Measurements from ENCODE around the gene ZNF182.
"Not testable (repeated sequence)": the region's sequence is repeated elsewhere in the genome, so short reads cannot be mapped to it uniquely, and the experiment has no call there.

The ZNF182 gene

GRCh38 chrX:48003758-48004457 is at the start of gene ZNF182:
ZNF182 (minus strand) TSS chrX:48003989; CDS start chrX:48002609, 1,380 bp downstream.
- peak; percentile 80 to 85 for DNase-seq (ENCODE audit: low read depth in 2 of 2)

- no peak for DNase-seq (ENCODE audit: low read depth in 2 of 2)
These were observed 43.1 kb upstream of the ZNF182 start for GRCh38 chrX:48046846-48047245.

GRCh38 chrX:48045410-48046311 is 41.9 kb upstream of the ZNF182 start:
- DNase-seq (ENCODE audit: low read depth in 2 of 2), result no peak

- no peak for DNase-seq (ENCODE audit: low read depth in 2 of 2)
These were observed 39.3 kb upstream of the ZNF182 start for GRCh38 chrX:48043056-48043455.

GRCh38 chrX:48035891-48036290 is 32.1 kb upstream of the ZNF182 start:
- no peak for DNase-seq (ENCODE audit: low read depth in 2 of 2)

GRCh38 chrX:48030641-48031173 is 26.9 kb upstream of the ZNF182 start:
- DNase-seq (ENCODE audit: low read depth in 2 of 2), result not testable (repeated sequence)

- DNase-seq (ENCODE audit: low read depth in 2 of 2), result no peak
These were observed 26.4 kb upstream of the ZNF182 start for GRCh38 chrX:48030237-48030636.

GRCh38 chrX:48028091-48028490 is 24.3 kb upstream of the ZNF182 start:
- no peak for DNase-seq (ENCODE audit: low read depth in 2 of 2)

- DNase-seq (ENCODE audit: low read depth in 2 of 2), result not testable (repeated sequence)
These were observed 23.8 kb upstream of the ZNF182 start for GRCh38 chrX:48027545-48027944.

GRCh38 chrX:48025561-48025960 is 21.8 kb upstream of the ZNF182 start:
- peak in 1 of 2 donors; percentile 28 for DNase-seq (ENCODE audit: low read depth in 2 of 2)

GRCh38 chrX:48022738-48023137 is 18.9 kb upstream of the ZNF182 start:
- DNase-seq (ENCODE audit: low read depth in 2 of 2), result no peak

GRCh38 chrX:48022100-48022499 is 18.3 kb upstream of the ZNF182 start:
- DNase-seq (ENCODE audit: low read depth in 2 of 2), result no peak

- DNase-seq (ENCODE audit: low read depth in 2 of 2), result peak; percentile 60 to 62
These were observed 17.5 kb upstream of the ZNF182 start for GRCh38 chrX:48021026-48021900.

GRCh38 chrX:48020472-48020871 is 16.7 kb upstream of the ZNF182 start:
- peak in 1 of 2 donors; percentile 10 for DNase-seq (ENCODE audit: low read depth in 2 of 2)

- not testable (repeated sequence) for DNase-seq (ENCODE audit: low read depth in 2 of 2)
These were observed 16.1 kb upstream of the ZNF182 start for GRCh38 chrX:48019892-48020291.

- DNase-seq (ENCODE audit: low read depth in 2 of 2), result not testable (repeated sequence)
These were observed 13.0 kb upstream of the ZNF182 start for GRCh38 chrX:48016583-48017310.

GRCh38 chrX:48009445-48009960 is 5.7 kb upstream of the ZNF182 start:
- DNase-seq (ENCODE audit: low read depth in 2 of 2), result not testable (repeated sequence)

- DNase-seq (ENCODE audit: low read depth in 2 of 2), result not testable (repeated sequence)
These were observed 2.9 kb upstream of the ZNF182 start, which contains the start of gene SPACA5 for GRCh38 chrX:48006688-48007087. SPACA5 (plus strand) TSS chrX:48006988; CDS start chrX:48007803, 815 bp downstream.

- no peak for DNase-seq (ENCODE audit: low read depth in 2 of 2)
These were observed 427 bp downstream of the ZNF182 start for GRCh38 chrX:48003367-48003757.

- no peak for DNase-seq (ENCODE audit: low read depth in 2 of 2)
These were observed 860 bp downstream of the ZNF182 start for GRCh38 chrX:48002929-48003328.
